ENCODE results near the gene ZBTB38. TPM values are rescaled to one million over a fixed set of nuclear protein-coding genes. Genes with fewer than 3 reads are reported as not detected.

The ZBTB38 gene
- total RNA-seq, 1 donor = 267 TPM

DNA sequence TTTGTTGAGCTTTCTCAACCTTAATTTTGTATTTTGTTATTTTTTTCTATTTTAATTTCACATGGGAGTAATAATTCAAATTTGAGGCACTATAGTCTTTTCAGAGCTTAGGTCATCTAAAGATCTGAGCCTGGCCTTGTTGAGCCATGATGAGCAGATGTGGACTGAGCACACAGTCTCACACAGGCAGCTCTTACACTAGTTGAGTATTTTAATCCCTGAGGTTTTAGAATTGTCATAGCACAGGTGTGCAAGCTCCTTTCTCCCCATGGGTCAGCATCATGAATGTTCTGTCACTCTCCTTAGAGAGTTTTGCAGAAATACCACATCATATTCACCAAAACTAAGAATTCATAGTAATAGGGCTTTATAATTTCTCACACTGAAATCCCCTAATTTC lies 4.9 kb downstream of the ZBTB38 start:
- TF ChIP-seq CTCF (IDR thresholded peaks at IDR 0.05; ENCODE audit: insufficient read depth, low read length) = no peak
- DNase-seq (ENCODE audit: low read depth) = no peak
- H3K4me3 ChIP-seq (ENCODE audit: low read depth, low read length) = no peak overlapping the region

GRCh38 chr3:141373768-141374526 lies 5.6 kb downstream of the ZBTB38 start:
- H3K4me3 ChIP-seq (ENCODE audit: low read depth, low read length) = no peak overlapping the region
- no peak for TF ChIP-seq CTCF (IDR thresholded peaks at IDR 0.05; ENCODE audit: insufficient read depth, low read length)
- no peak for DNase-seq (ENCODE audit: low read depth)

DNA sequence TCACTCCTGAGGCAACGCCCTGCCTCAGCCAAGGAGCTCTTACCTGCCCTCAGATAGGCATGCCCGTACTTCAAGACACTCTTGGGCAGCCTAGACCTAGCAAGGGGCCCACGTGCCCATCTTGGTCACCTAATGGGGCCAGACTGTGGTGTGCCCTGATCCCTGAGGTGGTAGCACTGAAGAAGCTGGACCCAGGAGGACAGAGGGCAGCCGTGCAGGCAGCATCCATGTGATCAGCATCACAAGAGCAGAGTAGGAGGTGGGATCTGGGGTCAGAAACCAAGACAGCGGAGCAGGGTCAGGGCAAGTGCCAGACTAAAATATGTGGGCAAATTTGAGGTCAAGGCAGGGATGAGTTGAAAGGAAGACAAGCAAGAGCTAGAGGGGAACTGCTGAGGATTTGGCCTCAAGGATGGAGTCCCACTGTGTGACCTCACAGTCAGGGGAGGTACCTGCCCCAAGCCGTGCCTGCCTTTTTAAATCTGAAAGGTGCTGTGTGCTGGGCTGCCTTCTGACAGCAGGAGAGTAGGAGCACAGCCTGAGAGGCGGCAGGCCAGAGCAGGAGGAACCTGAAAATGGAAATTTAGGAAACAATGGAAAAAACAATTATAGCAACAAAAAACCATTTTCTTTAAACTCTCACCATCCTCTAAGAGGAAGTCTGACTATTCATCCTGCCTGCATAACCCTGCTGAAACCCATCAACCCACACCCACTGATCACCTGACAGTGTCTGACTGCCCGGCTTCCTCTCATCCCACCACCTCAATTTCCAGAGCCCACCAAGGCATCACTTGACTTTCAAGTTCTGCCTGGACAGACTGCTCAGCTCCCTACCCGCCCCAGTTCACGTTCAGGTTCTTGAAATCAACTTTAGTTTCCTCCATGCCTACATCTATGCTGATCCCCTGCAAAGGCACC lies 7.3 kb downstream of the ZBTB38 start:
- DNase-seq (ENCODE audit: low read depth) = no peak
- TF ChIP-seq CTCF (IDR thresholded peaks at IDR 0.05; ENCODE audit: insufficient read depth, low read length) = no peak
- no peak overlapping the region for H3K4me3 ChIP-seq (ENCODE audit: low read depth, low read length)

- no peak overlapping the region for H3K4me3 ChIP-seq (ENCODE audit: low read depth, low read length)
- TF ChIP-seq CTCF (IDR thresholded peaks at IDR 0.05; ENCODE audit: insufficient read depth, low read length) = no peak
- no peak for DNase-seq (ENCODE audit: low read depth)
Measured at GRCh38 chr3:141377377-141377776, 9.1 kb downstream of the ZBTB38 start.

GRCh38 chr3:141378556-141378955 lies 10.3 kb downstream of the ZBTB38 start:
- no peak for DNase-seq (ENCODE audit: low read depth)
- no peak for TF ChIP-seq CTCF (IDR thresholded peaks at IDR 0.05; ENCODE audit: insufficient read depth, low read length)
- H3K4me3 ChIP-seq (ENCODE audit: low read depth, low read length) = no peak overlapping the region

- no peak for TF ChIP-seq CTCF (IDR thresholded peaks at IDR 0.05; ENCODE audit: insufficient read depth, low read length)
- H3K4me3 ChIP-seq (ENCODE audit: low read depth, low read length) = no peak overlapping the region
- DNase-seq (ENCODE audit: low read depth) = no peak
Measured at GRCh38 chr3:141379250-141379966, 11.1 kb downstream of the ZBTB38 start.
